HG03521 (cell line): ENCODE results near the gene HOXA6.

ENCODE experiments used
- ATAC-seq: cut with Tn5 transposase; IDR thresholded peaks from one replicate; pipeline ENCODE4 v1.9.1; 2021; ENCODE audit warnings: mild to moderate bottlenecking, moderate library complexity; ENCODE audit not compliant: unreplicated experiment

HOXA6 gene

DNA sequence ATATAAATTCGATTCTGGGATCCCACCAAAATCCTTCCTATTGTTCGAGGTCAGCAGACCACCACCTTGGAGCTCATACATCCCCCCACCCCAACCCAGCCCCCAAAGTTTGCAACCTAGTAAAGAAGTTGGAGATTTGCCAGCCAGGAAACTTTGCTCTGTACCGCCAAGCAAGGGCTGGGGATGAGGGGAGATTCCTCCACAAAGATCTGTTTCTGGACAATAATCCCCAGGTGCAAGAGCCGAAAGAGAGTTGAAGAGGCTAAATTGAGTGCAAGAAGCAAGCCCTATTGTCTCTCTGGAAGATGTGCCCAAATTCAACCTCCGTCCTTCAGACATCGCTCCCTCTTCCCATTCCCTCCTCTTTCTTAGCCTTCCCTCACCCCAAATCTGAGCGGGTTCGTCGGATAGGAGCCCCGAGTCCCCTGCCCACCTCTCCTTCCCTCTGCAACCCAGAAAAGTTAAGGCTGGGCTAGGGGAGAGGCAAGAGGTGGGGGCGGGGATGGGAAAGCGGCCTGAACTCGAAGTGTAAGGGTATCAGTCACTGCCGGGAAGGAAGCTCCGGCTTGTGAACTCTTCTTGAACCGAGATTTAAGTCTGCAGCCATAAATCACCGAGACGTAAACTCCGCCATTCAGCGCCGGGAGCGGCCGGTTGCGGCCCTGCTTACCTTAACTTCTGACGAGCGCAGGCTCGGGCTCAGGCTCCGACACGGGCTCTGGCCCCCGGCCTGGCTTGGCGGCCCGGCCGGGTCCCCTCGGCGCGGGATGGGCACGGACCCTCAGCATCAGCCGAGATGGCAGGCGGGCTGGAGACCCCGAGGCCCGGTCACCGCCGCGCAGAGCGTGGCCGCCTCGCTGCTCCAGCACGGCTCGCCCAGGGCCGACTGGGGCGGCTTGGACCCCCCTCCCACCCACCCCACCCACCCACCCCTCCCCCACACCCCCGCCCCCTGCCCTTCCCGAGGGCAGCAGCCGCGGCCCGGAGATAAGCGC lies 34.3 kb downstream of the HOXA6 start:
- ATAC-seq: no peak

GRCh38 chr7:27112361-27112760 lies 35.2 kb downstream of the HOXA6 start:
- ATAC-seq: no peak

DNA sequence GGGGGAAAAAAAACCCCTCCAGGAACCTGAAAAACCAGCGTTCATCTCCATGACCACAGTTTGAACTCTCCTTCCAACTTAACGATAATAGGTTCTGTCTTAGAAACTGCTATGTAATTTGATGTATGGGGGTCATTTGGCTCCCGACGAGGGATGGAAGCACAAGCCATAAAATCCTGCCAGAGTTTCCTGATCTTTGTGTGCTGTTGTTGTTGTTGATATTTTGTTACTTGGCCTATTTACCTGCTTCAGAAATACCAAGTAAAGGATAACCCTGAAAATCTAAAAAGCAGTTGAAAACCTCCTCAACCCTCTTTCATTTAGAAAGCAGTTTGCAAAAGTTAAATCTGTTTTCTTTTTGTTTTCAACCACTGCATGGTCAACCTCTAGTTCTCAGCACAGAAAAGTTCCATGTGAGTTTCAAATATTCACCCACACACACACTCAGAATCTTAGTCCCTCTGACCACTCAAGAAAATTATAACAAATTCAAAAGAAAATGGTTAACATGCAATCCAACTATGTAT lies 35.8 kb downstream of the HOXA6 start:
- ATAC-seq: no peak

DNA sequence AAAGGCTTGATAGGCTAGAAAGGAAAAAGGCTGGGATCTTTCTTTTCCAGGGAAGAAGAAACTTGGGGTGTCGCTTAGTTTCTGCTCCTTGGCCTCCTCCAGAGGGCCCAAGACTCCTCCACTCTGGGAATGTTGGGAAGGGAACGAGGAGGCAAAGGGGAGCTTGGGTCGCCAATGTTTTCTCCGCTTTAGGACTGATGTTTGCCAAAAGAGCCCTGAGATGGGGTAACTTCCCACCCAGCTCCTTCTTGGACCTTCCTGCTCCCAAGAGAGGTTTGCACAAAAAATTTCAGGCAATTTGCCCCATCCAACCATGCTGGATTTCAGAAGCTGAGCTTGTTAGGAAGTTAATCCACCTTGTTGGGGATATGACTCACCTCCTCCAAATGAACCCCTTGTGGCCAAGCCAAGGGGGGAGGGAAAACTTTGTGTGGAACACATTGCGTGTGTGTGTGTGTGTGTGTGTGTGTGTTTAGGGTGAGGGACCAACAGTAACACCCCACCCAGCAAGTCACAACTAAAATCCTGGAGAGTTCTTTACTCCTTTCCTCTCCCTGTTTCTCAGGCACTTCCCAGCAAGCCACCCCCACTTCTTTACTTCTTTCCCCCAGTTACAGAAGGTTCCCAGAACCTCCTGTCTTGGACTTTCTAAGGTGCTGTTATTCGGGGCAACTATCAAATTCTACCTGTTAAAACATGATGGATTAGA lies 36.4 kb downstream of the HOXA6 start:
- ATAC-seq: no peak

- no peak for ATAC-seq
Measured at GRCh38 chr7:27110186-27111031, 37.2 kb downstream of the HOXA6 start.

- no peak for ATAC-seq
Measured at GRCh38 chr7:27109466-27110185, 37.9 kb downstream of the HOXA6 start.

DNA sequence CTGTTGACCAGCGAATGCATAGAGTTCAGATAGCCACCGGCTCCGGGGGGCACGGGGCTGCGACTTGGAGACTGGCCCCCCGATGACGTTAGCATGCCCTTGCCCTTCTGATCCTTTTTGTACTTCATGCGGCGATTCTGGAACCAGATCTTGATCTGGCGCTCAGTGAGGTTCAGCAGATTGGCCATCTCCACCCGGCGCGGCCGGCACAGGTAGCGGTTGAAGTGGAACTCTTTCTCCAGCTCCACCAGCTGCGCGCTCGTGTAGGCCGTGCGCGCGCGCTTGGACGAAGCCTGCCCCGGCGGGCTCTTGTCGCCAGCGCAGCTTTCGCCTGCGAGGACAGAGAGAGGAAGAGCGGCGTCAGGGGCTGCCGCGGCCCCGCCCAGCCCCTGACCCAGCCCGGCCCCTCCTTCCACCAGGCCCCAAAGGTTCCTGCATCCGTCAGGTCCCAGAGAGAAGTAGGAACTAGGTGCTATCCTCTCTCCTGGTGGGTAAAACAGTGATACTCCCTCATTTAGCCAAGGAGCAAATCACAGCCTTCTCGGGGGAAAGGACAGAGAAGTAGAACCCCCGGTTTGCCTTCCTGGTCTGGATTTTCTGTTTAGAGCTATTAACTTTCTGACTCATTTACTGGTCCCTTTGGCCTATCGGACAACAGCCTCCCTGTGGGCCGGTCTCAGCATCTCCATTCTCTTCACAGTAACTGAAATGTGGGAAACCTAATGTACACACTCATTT lies 39.0 kb downstream of the HOXA6 start:
- ATAC-seq: no peak

GRCh38 chr7:27107391-27108381 lies 39.9 kb downstream of the HOXA6 start:
- no peak for ATAC-seq

DNA sequence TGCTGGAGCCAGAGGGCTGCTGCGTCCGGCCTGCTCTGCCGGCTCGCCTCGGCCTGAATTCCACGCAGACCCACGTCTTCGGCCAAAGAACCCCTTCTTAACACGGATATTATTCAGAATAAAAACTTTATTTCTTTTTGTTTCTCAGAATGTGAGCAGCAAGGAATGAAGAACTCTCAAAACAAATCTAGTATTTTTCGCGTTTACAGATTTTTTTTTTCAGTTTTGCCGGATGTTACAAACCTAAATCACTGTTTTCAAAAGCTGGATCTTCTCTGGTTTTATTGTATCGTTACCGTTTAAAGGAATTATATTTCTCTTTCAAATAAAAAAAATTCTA lies 40.7 kb downstream of the HOXA6 start:
- ATAC-seq: no peak

DNA sequence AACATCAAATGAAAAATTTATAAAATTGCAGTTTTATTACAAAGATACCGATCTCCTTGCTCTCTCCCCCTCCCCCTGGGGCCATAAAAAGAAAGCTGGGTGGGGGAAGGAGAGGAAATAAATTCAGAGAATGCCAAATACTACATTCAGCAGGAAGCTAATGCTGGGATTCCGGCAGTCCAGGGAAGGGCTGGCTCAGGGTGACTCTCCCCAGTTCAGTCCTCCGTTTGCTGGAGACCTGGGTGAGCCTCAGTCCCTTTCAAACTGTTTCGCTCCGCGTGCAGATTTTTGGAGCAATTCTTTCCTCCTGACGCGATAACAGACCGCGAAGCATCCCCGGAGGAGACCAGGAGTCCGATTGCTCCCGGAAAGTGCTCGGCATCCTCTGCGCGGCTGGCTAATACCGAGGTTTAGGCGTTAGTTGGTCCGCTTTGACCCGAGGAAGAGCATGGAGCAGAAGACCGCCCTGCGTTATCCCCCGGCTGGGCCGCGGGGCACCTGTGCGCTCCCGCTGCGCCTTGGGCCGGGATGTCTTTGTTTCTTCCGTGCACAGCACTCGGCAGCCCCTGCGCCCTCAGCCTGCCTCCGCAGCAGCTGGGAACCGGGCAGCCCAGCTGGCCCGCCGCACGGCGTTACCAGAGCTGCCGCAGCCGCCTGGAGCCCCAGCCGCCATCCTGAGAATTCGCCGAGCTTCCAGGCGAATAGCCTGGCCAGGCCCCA lies 41.2 kb downstream of the HOXA6 start:
- no peak for ATAC-seq

DNA sequence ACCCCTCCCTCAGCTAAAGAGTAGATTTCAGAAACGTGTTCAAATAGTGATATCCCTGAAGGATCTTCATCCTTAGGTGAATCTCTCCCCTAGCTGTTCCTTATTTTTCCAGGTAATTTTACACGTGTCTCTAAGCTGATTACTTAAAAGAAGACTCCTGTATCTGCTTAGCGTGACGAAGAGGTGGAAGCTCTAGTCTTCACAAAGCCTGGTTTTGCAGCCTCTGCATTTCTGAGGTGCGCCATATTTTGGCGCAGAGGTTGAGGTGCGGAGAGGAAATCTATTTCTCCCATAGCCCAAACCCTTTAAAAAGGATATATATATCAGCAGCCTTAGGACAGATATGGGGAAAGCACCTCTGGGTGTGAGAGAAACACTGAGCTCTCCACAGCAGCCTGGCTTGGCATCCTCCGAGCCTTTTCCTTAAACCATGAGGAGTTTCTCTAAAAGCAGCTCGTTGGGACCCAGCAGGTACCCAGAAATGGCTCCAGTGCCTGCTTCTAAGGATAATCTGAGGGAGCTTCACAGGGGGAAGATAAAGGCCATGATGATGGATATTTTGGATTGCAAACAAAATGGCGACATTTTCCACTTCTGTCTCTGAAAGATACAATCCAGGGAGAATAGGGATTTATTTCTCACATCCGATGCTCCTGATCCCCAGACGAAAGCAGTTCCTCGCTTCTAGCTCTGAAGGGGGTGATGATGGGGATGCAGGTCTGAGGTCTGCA lies 42.1 kb downstream of the HOXA6 start:
- ATAC-seq: no peak

GRCh38 chr7:27104341-27105058 lies 43.1 kb downstream of the HOXA6 start:
- no peak for ATAC-seq

DNA sequence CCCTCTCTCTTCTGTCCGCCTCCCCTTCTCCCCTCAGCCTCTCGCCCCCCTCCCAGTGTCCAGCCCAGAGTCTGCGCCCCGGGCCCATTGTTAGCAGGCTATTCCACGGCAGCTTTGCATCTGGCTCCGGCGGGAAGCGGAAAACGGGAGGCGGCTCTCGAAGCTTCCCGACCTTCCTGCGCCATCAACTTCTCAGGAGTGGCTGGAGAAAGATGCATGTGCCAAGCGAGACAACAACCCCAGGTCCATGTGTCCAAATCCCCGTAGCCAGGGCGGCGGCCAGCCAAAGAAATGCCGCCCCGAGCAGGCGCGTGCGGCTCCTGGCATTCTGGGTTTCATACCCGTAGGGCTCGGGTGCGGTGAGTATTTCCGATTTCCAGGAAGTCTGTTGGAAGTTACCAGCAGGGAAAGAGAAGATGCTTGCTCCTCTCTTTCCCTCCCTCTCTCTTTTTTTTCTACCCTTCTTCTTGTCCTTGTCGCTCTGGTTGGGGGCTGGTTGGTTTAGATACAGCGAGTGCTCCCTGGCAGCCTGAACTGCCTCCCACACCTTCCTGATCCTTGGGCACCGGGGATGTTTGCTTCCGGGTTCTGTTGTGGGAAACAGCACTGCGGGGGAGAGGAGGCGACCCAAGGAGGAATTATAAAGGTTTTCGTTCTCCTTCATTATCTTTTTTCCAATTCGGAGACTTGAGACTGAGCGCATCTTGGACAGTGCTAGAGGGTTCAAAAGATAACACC lies 43.9 kb downstream of the HOXA6 start:
- no peak for ATAC-seq

GRCh38 chr7:27102581-27103442 lies 44.8 kb downstream of the HOXA6 start, which contains the start of gene HOXA2:
Gene HOXA2, minus strand, starts transcription at chr7:27102683. Its CDS starts 183 bp downstream, at chr7:27102500.
- no peak for ATAC-seq
